ENCODE data around the gene SPANXN3. TPM values are rescaled to one million over a fixed set of nuclear protein-coding genes. Genes with fewer than 3 reads are reported as not detected.

SPANXN3 gene
- total RNA-seq, 1 donor from 2014 or later, result not detected

DNA sequence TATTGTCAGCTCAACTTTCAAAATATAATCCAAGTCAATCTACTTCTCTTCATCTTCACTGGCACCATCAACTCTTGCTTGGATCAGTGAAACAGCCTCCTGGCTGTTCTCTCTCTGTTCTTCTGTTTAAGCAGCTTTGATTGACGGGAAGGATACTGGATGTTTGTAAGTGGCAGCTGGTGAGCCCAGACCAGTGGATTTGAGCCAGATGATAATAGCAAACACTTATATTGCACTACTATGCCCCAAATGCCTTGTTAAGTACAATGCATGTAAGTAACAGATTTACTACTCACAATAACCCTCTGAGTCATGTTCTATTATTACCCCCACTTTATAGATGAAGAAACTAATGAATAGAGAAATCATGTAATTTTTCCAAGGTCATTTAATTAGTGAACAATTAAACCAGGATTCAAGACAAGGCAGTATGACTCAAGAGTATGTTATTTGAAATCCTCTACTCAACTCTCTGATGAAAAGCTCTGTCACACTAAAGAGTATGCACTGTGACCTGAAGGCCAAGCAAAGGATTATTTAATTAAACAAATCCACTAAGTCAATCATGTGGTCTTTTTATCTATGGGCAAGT, 44.8 kb downstream of the SPANXN3 start:
- H3K4me1 ChIP-seq, result no peaks in the 10 kb centered on the region
- H3K9me3 ChIP-seq, result no peaks in the 10 kb centered on the region
- DNase-seq (ENCODE audit: extremely low spot score in 2 of 2), result no peak
- TF ChIP-seq POLR2AphosphoS5 (IDR thresholded peaks at IDR 0.05; ENCODE audit: insufficient read depth in 1 of 2, low read depth in 1 of 2), result no peak
- TF ChIP-seq, protein P1, sequence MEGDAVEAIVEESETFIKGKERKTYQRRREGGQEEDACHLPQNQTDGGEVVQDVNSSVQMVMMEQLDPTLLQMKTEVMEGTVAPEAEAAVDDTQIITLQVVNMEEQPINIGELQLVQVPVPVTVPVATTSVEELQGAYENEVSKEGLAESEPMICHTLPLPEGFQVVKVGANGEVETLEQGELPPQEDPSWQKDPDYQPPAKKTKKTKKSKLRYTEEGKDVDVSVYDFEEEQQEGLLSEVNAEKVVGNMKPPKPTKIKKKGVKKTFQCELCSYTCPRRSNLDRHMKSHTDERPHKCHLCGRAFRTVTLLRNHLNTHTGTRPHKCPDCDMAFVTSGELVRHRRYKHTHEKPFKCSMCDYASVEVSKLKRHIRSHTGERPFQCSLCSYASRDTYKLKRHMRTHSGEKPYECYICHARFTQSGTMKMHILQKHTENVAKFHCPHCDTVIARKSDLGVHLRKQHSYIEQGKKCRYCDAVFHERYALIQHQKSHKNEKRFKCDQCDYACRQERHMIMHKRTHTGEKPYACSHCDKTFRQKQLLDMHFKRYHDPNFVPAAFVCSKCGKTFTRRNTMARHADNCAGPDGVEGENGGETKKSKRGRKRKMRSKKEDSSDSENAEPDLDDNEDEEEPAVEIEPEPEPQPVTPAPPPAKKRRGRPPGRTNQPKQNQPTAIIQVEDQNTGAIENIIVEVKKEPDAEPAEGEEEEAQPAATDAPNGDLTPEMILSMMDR (IDR thresholded peaks at IDR 0.05), result no peak
- TF ChIP-seq POLR2A (IDR thresholded peaks at IDR 0.05), result no peak
- no peaks in the 10 kb centered on the region for H3K36me3 ChIP-seq
- no peak overlapping the region for H3K4me3 ChIP-seq
- H3K27ac ChIP-seq, result no peak overlapping the region
- H3K27me3 ChIP-seq, result no peaks in the 10 kb centered on the region
- intact Hi-C loops (cut with DNase I), result no loop called here

- no peak for DNase-seq (ENCODE audit: extremely low spot score in 2 of 2)
- no peaks in the 10 kb centered on the region for H3K9me3 ChIP-seq
- H3K4me1 ChIP-seq, result no peaks in the 10 kb centered on the region
- no peak overlapping the region for H3K4me3 ChIP-seq
- TF ChIP-seq, protein P1 (IDR thresholded peaks at IDR 0.05), result no peak
- TF ChIP-seq POLR2AphosphoS5 (IDR thresholded peaks at IDR 0.05; ENCODE audit: insufficient read depth in 1 of 2, low read depth in 1 of 2), result no peak
- no peak for TF ChIP-seq POLR2A (IDR thresholded peaks at IDR 0.05)
- H3K27me3 ChIP-seq, result no peaks in the 10 kb centered on the region
- intact Hi-C loops (cut with DNase I), result no loop called here
- H3K27ac ChIP-seq, result no peak overlapping the region
- no peaks in the 10 kb centered on the region for H3K36me3 ChIP-seq
Observed at GRCh38 chrX:143466130-143466529, 51.1 kb downstream of the SPANXN3 start.

- H3K27me3 ChIP-seq, result no peaks in the 10 kb centered on the region
- no peak overlapping the region for H3K4me3 ChIP-seq
- no peaks in the 10 kb centered on the region for H3K4me1 ChIP-seq
- H3K9me3 ChIP-seq, result no peaks in the 10 kb centered on the region
- no peak overlapping the region for H3K27ac ChIP-seq
- no peak for TF ChIP-seq POLR2AphosphoS5 (IDR thresholded peaks at IDR 0.05; ENCODE audit: insufficient read depth in 1 of 2, low read depth in 1 of 2)
- TF ChIP-seq, protein P1 (IDR thresholded peaks at IDR 0.05), result no peak
- intact Hi-C loops (cut with DNase I), result no loop called here
- H3K36me3 ChIP-seq, result no peaks in the 10 kb centered on the region
- DNase-seq (ENCODE audit: extremely low spot score in 2 of 2), result no peak
Observed at GRCh38 chrX:143462696-143463095, 54.6 kb downstream of the SPANXN3 start.

- Histone ChIP-seq H3K36me3 (no peaks in the 10 kb centered on the region), H3K27me3 (no peaks in the 10 kb centered on the region), H3K27ac (no peak overlapping the region), H3K4me1 (no peaks in the 10 kb centered on the region), H3K4me3 (no peak overlapping the region), H3K9me3 (no peaks in the 10 kb centered on the region)
- no peak for TF ChIP-seq POLR2AphosphoS5 (IDR thresholded peaks at IDR 0.05; ENCODE audit: insufficient read depth in 1 of 2, low read depth in 1 of 2)
- TF ChIP-seq, protein P1 (IDR thresholded peaks at IDR 0.05), result no peak
- TF ChIP-seq POLR2A (IDR thresholded peaks at IDR 0.05), result no peak
- intact Hi-C loops (cut with DNase I), result no loop called here
- DNase-seq (ENCODE audit: extremely low spot score in 2 of 2), result no peak
Observed at GRCh38 chrX:143461606-143462005, 55.7 kb downstream of the SPANXN3 start.

Other genes starting within 250 kb of the SPANXN3 start
- gene SLITRK4, start 118.6 kb upstream of the SPANXN3 start, total RNA-seq, result 3.2 TPM
- not detected for gene SPANXN2, start 203.3 kb upstream of the SPANXN3 start, total RNA-seq